PC-9 (cell line): ENCODE results near the gene PDGFD. TPM values are rescaled to one million over a fixed set of nuclear protein-coding genes. Genes with fewer than 3 reads are reported as not detected.

Source experiments
- BruUV-seq: library from RNA; stranded (reverse); fragments of 400-500 nt; replicated peaks from 2 replicates; lab custom pipeline; 2021; lab: Mats Ljungman, UMichigan
- CTCF ChIA-PET: fragments of 300-600 bp; sonication (Branson Sonifier 250); formaldehyde crosslinking; loops from one replicate; lab custom pipeline; 2022; ENCODE audit warnings: antibody characterized with exemption; lab: Charles Lee
- POLR2A ChIA-PET: fragments of 300-600 bp; sonication (Branson Sonifier 250); formaldehyde crosslinking; loops from one replicate; lab custom pipeline; 2022; ENCODE audit warnings: antibody characterized with exemption; ENCODE audit not compliant: unreplicated experiment; lab: Charles Lee
- DNase-seq, 2 experiments: peaks; one replicate each; pipeline versions ENCODE4 v3.0.0 to v3.0.0-alpha.2; 2015 to 2022; ENCODE audit warnings: mixed read lengths in 1 of 2
- H2AFZ ChIP-seq: fragments of 200-600 bp; sonication (generic); 2 replicates; pipeline ENCODE4 v1.8.1; 2017; ENCODE audit warnings: antibody characterized with exemption
- H3F3A ChIP-seq: fragments of 200-600 bp; sonication (generic); 2 replicates; pipeline ENCODE4 v1.8.1; 2017; ENCODE audit warnings: antibody characterized with exemption, mild to moderate bottlenecking, low read depth; ENCODE audit not compliant: insufficient read depth
- H3K27ac ChIP-seq: fragments of 200-600 bp; sonication (generic); 2 replicates; pipeline ENCODE4 v1.6.1; 2016; ENCODE audit warnings: mixed run types
- H3K27me3 ChIP-seq: fragments of 200-600 bp; sonication (generic); 2 replicates; pipeline ENCODE4 v1.6.1; 2016; ENCODE audit warnings: low read depth, mixed run types; ENCODE audit not compliant: insufficient read depth
- H3K36me3 ChIP-seq: fragments of 200-600 bp; sonication (generic); 2 replicates; pipeline ENCODE4 v1.6.1; 2016; ENCODE audit warnings: low read depth, mixed run types
- H3K4me1 ChIP-seq: fragments of 200-600 bp; sonication (generic); replicated peaks from 2 replicates; pipeline ENCODE4 v1.6.1; 2016; ENCODE audit warnings: mixed run types; ENCODE audit not compliant: insufficient read depth
- H3K4me2 ChIP-seq: fragments of 200-600 bp; sonication (generic); 2 replicates; pipeline ENCODE4 v1.6.1; 2017; ENCODE audit warnings: mixed run types
- H3K4me3 ChIP-seq: fragments of 200-600 bp; sonication (generic); 2 replicates; pipeline ENCODE4 v1.6.1; 2016; ENCODE audit warnings: mixed run types
- H3K79me2 ChIP-seq: fragments of 200-600 bp; sonication (generic); 2 replicates; pipeline ENCODE4 v1.6.1; 2017; ENCODE audit warnings: low read depth, mixed run types
- H3K9me2 ChIP-seq: fragments of 200-600 bp; sonication (generic); 2 replicates; pipeline ENCODE4 v1.8.1; 2017; ENCODE audit warnings: mild to moderate bottlenecking; ENCODE audit not compliant: insufficient read depth
- H3K9me3 ChIP-seq: fragments of 200-600 bp; sonication (generic); 2 replicates; pipeline ENCODE4 v1.8.1; 2016; ENCODE audit warnings: low read depth; ENCODE audit not compliant: insufficient read depth
- H4K20me1 ChIP-seq: fragments of 200-600 bp; sonication (generic); 2 replicates; pipeline ENCODE4 v1.8.1; 2017; ENCODE audit not compliant: insufficient read depth
- CTCF ChIP-seq: fragments of 200-600 bp; sonication (generic); conservative IDR thresholded peaks from 2 replicates; pipeline ENCODE4 v1.6.1; 2017; ENCODE audit warnings: mixed run types, antibody characterized with exemption, mild to moderate bottlenecking, moderate library complexity
- EZH2 ChIP-seq: fragments of 200-600 bp; sonication (generic); IDR thresholded peaks from 2 replicates; pipeline ENCODE4 v1.8.0; 2017; ENCODE audit warnings: antibody characterized with exemption, low read depth
- intact Hi-C: fragments of 100-400 bp; cut with micrococcal nuclease; formaldehyde crosslinking; loops from one replicate; pipeline ENCODE4 v1.10.0; 2022; ENCODE audit not compliant: unreplicated experiment
- total RNA-seq: library from RNA; stranded (reverse); gene quantifications from 2 replicates; pipeline ENCODE4 v1.2.3, GENCODE V29; 2021

PDGFD gene
- total RNA-seq, 1 experiment from 2014 or later: 6.1 TPM

DNA sequence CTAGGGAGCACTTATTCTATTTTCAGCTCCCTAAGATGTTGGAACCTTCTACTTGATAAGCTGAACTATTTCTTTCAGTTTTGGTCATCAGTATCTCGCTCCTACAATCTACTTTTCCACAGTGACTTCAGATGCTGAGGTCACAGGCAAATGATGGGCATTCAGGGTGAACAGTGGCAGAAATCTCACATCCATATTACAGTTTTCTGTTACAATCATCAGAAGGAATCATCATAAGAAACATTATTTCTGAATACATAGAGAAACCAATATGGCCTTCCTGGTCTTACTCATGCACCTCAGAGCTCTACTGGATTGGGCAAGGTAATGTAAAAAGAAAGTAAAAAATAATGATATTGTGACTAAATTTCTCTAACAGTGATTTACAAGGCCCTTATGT is 166.9 kb downstream of the PDGFD start:
- H3K9me3 ChIP-seq: no peaks in the 10 kb centered on the region; the same call in 1 of the 2 replicates
- H3K27ac ChIP-seq: no peak overlapping the region
- DNase-seq: no peak
- H3F3A ChIP-seq: no peaks in the 10 kb centered on the region
- no peaks in the 10 kb centered on the region for H3K27me3 ChIP-seq
- ChIA-PET POLR2A (no interaction called here), CTCF (no interaction called here)
- H3K79me2 ChIP-seq: no peaks in the 10 kb centered on the region
- H3K36me3 ChIP-seq: no peaks in the 10 kb centered on the region
- BruUV-seq: no TSS peak
- no peaks in the 10 kb centered on the region for H4K20me1 ChIP-seq
- no peak for TF ChIP-seq CTCF
- no peak for TF ChIP-seq EZH2
- no peak overlapping the region for H3K4me2 ChIP-seq
- intact Hi-C loops: no loop called here
- no peaks in the 10 kb centered on the region for H3K4me1 ChIP-seq
- no peaks in the 10 kb centered on the region for H3K9me2 ChIP-seq
- H3K4me3 ChIP-seq: no peak overlapping the region
- no peak overlapping the region for H2AFZ ChIP-seq

DNA sequence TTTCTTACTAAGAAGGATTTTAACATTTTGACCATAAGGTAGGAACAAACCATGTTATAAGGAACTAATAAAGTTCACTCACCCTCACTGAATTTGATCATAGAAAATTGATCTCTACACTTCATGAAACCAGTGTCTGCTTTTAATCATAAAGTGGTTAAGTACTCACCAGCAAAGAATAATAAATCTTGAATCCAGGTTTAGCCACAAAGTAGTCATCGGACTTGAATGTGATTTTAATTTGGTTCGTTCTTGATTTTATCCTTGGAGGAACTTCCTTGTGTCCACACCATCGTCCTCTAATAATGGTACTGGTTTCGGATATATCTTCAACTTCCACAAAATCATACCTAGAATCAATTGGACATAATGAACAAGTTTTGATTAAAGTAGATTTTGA is 168.1 kb downstream of the PDGFD start:
- ChIA-PET CTCF (no interaction called here), POLR2A (no interaction called here)
- Histone ChIP-seq H3K4me1 (no peaks in the 10 kb centered on the region), H3K27ac (no peak overlapping the region), H3K27me3 (no peaks in the 10 kb centered on the region), H3K79me2 (no peaks in the 10 kb centered on the region), H3F3A (no peaks in the 10 kb centered on the region), H3K4me3 (no peak overlapping the region), H3K4me2 (no peak overlapping the region), H3K9me2 (no peaks in the 10 kb centered on the region), H3K36me3 (no peaks in the 10 kb centered on the region), H3K9me3 (no peaks in the 10 kb centered on the region), H4K20me1 (no peaks in the 10 kb centered on the region), H2AFZ (no peak overlapping the region)
- no peak for DNase-seq
- TF ChIP-seq EZH2: no peak
- no peak for TF ChIP-seq CTCF
- intact Hi-C loops: no loop called here
- BruUV-seq: no TSS peak

- no TSS peak for BruUV-seq
- intact Hi-C loops: no loop called here
- CTCF ChIA-PET: no interaction called here
Measured at GRCh38 chr11:103994518-103994917, 169.4 kb downstream of the PDGFD start.

More at GRCh38 chr11:103994518-103994917, 169.4 kb downstream of the PDGFD start:
- no peaks in the 10 kb centered on the region for H3F3A ChIP-seq
- no peaks in the 10 kb centered on the region for H4K20me1 ChIP-seq
- no peaks in the 10 kb centered on the region for H3K79me2 ChIP-seq
- TF ChIP-seq EZH2 (no peak), CTCF (no peak)
- POLR2A ChIA-PET: no interaction called here
- H3K9me2 ChIP-seq: no peaks in the 10 kb centered on the region
- H3K9me3 ChIP-seq: no peaks in the 10 kb centered on the region
- H3K4me1 ChIP-seq: no peaks in the 10 kb centered on the region
- no peak overlapping the region for H3K27ac ChIP-seq
- H3K27me3 ChIP-seq: no peaks in the 10 kb centered on the region
- no peaks in the 10 kb centered on the region for H3K36me3 ChIP-seq
- no peak for DNase-seq
- no peak overlapping the region for H3K4me2 ChIP-seq
- no peak overlapping the region for H2AFZ ChIP-seq
- H3K4me3 ChIP-seq: no peak overlapping the region
